SK-N-SH (cell line): ENCODE data around the gene IKZF4. TPM values are rescaled to one million over a fixed set of nuclear protein-coding genes. Genes with fewer than 3 reads are reported as not detected.

Source experiments
- CTCF ChIA-PET: fragments of 300-600, 350-600 bp; formaldehyde crosslinking; extraction: SDS; loops from one replicate; lab custom pipeline; 2021; lab: Yijun Ruan, JAX
- POLR2A ChIA-PET: fragments of 350-600 bp; sonication (Branson Sonifier 250); formaldehyde crosslinking; extraction: SDS; loops from one replicate; lab custom pipeline; 2020; ENCODE audit warnings: antibody characterized with exemption, inconsistent platforms; lab: Yijun Ruan, JAX
- DNase-seq: peaks from one replicate; pipeline ENCODE4 v3.0.0; 2012
- H2AFZ ChIP-seq: fragments of 200-600 bp; sonication (generic); 2 replicates; pipeline ENCODE4 v1.8.1; 2016; ENCODE audit warnings: antibody characterized with exemption, mild to moderate bottlenecking, low read depth
- H3F3A ChIP-seq: fragments of 200-600 bp; sonication (generic); replicated peaks from 2 replicates; pipeline ENCODE3; 2016; ENCODE audit warnings: antibody characterized with exemption, mild to moderate bottlenecking; ENCODE audit not compliant: insufficient read depth
- H3K27ac ChIP-seq, 2 experiments: fragments of 200-500 bp in 1 of 2; fragments of 200-600 bp in 1 of 2; sonication (Bioruptor generic) in 1 of 2; sonication (generic), shearing (Covaris generic) in 1 of 2; 2 replicates each; pipeline versions ENCODE4 v1.5.1 to v1.6.1; 2014 to 2016; ENCODE audit warnings: low read depth in 2 of 2, inconsistent platforms in 1 of 2, low read length in 1 of 2, mild to moderate bottlenecking in 1 of 2, mixed read lengths in 1 of 2
- H3K27me3 ChIP-seq: fragments of 200-600 bp; sonication (generic), shearing (Covaris generic); 2 replicates; pipeline ENCODE4 v1.6.1; 2016; ENCODE audit warnings: mixed run types; ENCODE audit not compliant: insufficient read depth
- H3K36me3 ChIP-seq, 2 experiments: fragments of 200-500 bp in 1 of 2; fragments of 200-600 bp in 1 of 2; sonication (Bioruptor generic) in 1 of 2; sonication (generic) in 1 of 2; replicated peaks in 1 of 2; 2 replicates each; pipeline versions ENCODE3 to v1.5.1; 2014 to 2016; ENCODE audit warnings: low read length in 1 of 2, mild to moderate bottlenecking in 1 of 2; ENCODE audit not compliant: insufficient read depth in 2 of 2, control insufficient read depth in 1 of 2
- H3K4me1 ChIP-seq, 2 experiments: fragments of 200-500 bp in 1 of 2; fragments of 200-600 bp in 1 of 2; sonication (Bioruptor generic) in 1 of 2; sonication (generic), shearing (Covaris generic) in 1 of 2; 2 replicates each; pipeline versions ENCODE4 v1.5.1 to v1.6.1; 2014 to 2016; ENCODE audit warnings: low read depth in 1 of 2, low read length in 1 of 2, mixed run types in 1 of 2; ENCODE audit not compliant: insufficient read depth in 2 of 2, control insufficient read depth in 1 of 2
- H3K4me2 ChIP-seq: fragments of 200-600 bp; sonication (generic), shearing (Covaris generic); 2 replicates; pipeline ENCODE4 v1.6.1; 2017; ENCODE audit warnings: mixed run types
- H3K4me3 ChIP-seq, 2 experiments: fragments of 200-500 bp in 1 of 2; fragments of 200-600 bp in 1 of 2; sonication (Bioruptor generic) in 1 of 2; sonication (generic), shearing (Covaris generic) in 1 of 2; 2 replicates each; pipeline versions ENCODE4 v1.5.1 to v1.8.1; 2014 to 2016; ENCODE audit warnings: low read depth in 2 of 2, inconsistent platforms in 1 of 2, low read length in 1 of 2, mild to moderate bottlenecking in 1 of 2, mixed read lengths in 1 of 2, moderate library complexity in 1 of 2
- H3K79me2 ChIP-seq: fragments of 200-600 bp; sonication (generic); 2 replicates; pipeline ENCODE4 v1.8.1; 2017; ENCODE audit warnings: mild to moderate bottlenecking; ENCODE audit not compliant: insufficient read depth
- H3K9ac ChIP-seq: fragments of 200-600 bp; sonication (generic); 2 replicates; pipeline ENCODE4 v1.6.1; 2017; ENCODE audit warnings: mixed run types
- H3K9me2 ChIP-seq: fragments of 200-600 bp; sonication (generic); 2 replicates; pipeline ENCODE4 v1.6.1; 2017; ENCODE audit warnings: mixed run types
- H3K9me3 ChIP-seq: fragments of 200-600 bp; sonication (generic); 2 replicates; pipeline ENCODE4 v1.6.1; 2017; ENCODE audit warnings: mixed run types, mild to moderate bottlenecking, moderate library complexity
- H4K20me1 ChIP-seq: fragments of 200-600 bp; sonication (generic); 2 replicates; pipeline ENCODE4 v1.6.1; 2017; ENCODE audit warnings: mild to moderate bottlenecking, mixed run types; ENCODE audit not compliant: insufficient read depth
- CTCF ChIP-seq: fragments of 200-600 bp; sonication (generic); IDR thresholded peaks from 2 replicates; pipeline ENCODE4 v1.6.1; 2017; ENCODE audit warnings: antibody characterized with exemption, mild to moderate bottlenecking, moderate library complexity
- ELF1 ChIP-seq: IDR thresholded peaks from 2 replicates; pipeline ENCODE4 v1.4.0; 2012
- EP300 ChIP-seq, 2 experiments: IDR thresholded peaks; 2 replicates each; pipeline versions ENCODE4 v1.4.0 to v1.6.1; 2012; ENCODE audit warnings: borderline replicate concordance in 1 of 2, low read depth in 1 of 2, low read length in 1 of 2
- FOXJ3 ChIP-seq: sonication (generic); formaldehyde crosslinking; IDR thresholded peaks from 2 replicates; pipeline ENCODE4 v1.5.1; 2020; ENCODE audit warnings: mild to moderate bottlenecking, missing genetic modification reagents
- FOXM1 ChIP-seq: IDR thresholded peaks from 2 replicates; pipeline ENCODE4 v1.4.0; 2012; ENCODE audit warnings: low read depth, mild to moderate bottlenecking
- GABPA ChIP-seq: IDR thresholded peaks from 2 replicates; pipeline ENCODE4 v1.4.0; 2012; ENCODE audit warnings: low read depth, mild to moderate bottlenecking
- GATA2 ChIP-seq: sonication (generic); formaldehyde crosslinking; IDR thresholded peaks from 2 replicates; pipeline ENCODE4 v1.5.0; 2020; ENCODE audit warnings: mild to moderate bottlenecking, missing genetic modification reagents
- IRF3 ChIP-seq: fragments of 150-350 bp; IDR thresholded peaks from 2 replicates; pipeline ENCODE4 v1.6.1; 2016; ENCODE audit warnings: mild to moderate bottlenecking, low read depth, low read length
- MAX ChIP-seq: IDR thresholded peaks from 2 replicates; pipeline ENCODE4 v1.4.0; 2012; ENCODE audit warnings: low read depth
- MXI1 ChIP-seq: IDR thresholded peaks from 2 replicates; pipeline ENCODE4 v1.6.1; 2012; ENCODE audit warnings: mild to moderate bottlenecking, low read depth, low read length, improper control_type of control experiment
- RAD21 ChIP-seq: IDR thresholded peaks from 2 replicates; pipeline ENCODE4 v1.6.1; 2012; ENCODE audit warnings: mild to moderate bottlenecking, low read length
- RCOR1 ChIP-seq: fragments of 150-350 bp; IDR thresholded peaks from 2 replicates; pipeline ENCODE4 v1.6.1; 2017; ENCODE audit warnings: antibody characterized with exemption, low read length
- RXRA ChIP-seq: IDR thresholded peaks from 2 replicates; pipeline ENCODE4 v1.4.0; 2012; ENCODE audit warnings: low read depth, mild to moderate bottlenecking, borderline replicate concordance
- SIN3A ChIP-seq: IDR thresholded peaks from 2 replicates; pipeline ENCODE4 v1.6.1; 2012; ENCODE audit warnings: low read depth, mild to moderate bottlenecking, low read length, moderate library complexity, borderline replicate concordance
- SMC3 ChIP-seq: IDR thresholded peaks from 2 replicates; pipeline ENCODE4 v1.6.1; 2012; ENCODE audit warnings: low read depth, low read length, improper control_type of control experiment
- TCF12 ChIP-seq: IDR thresholded peaks from 2 replicates; pipeline ENCODE4 v1.4.0; 2012
- USF1 ChIP-seq: IDR thresholded peaks from 2 replicates; pipeline ENCODE4 v1.4.0; 2012; ENCODE audit warnings: low read depth, borderline replicate concordance
- USF2 ChIP-seq: fragments of 150-350 bp; IDR thresholded peaks from 2 replicates; pipeline ENCODE4 v1.6.1; 2017; ENCODE audit warnings: antibody characterized with exemption, low read length, low read depth, borderline replicate concordance
- YY1 ChIP-seq: IDR thresholded peaks from 2 replicates; pipeline ENCODE4 v1.4.0; 2012; ENCODE audit warnings: low read depth, mild to moderate bottlenecking
- WGBS: methylation state at CpG from one replicate; pipeline ENCODE4 v1.1.6; 2017; ENCODE audit warnings: low lambda C conversion rate; 5-methylcytosine and 5-hydroxymethylcytosine counted together
- polyA plus RNA-seq, 3 experiments: library from polyadenylated mRNA; depleted of rRNA; stranded (reverse); fragments of >200 nt; gene quantifications; 2 replicates each; pipeline ENCODE4 v1.2.3, GENCODE V29; 2012

Gene IKZF4
- polyA plus RNA-seq, 1 of the 3 experiments (the other 2 are of a cell fraction) = 3.9 TPM

- Histone ChIP-seq H2AFZ (no peak overlapping the region), H3K36me3 (no peaks in the 10 kb centered on the region), H3K4me3 (no peak overlapping the region), H4K20me1 (no peaks in the 10 kb centered on the region), H3K4me2 (no peak overlapping the region), H3K4me1 (peaks cover 0 to 6% of the 10 kb centered on the region in 2 experiments; a peak in 1 of 4 replicates), H3K9ac (no peak overlapping the region), H3K9me2 (no peaks in the 10 kb centered on the region), H3F3A (peaks cover 12% of the 10 kb centered on the region), H3K27me3 (no peaks in the 10 kb centered on the region), H3K79me2 (no peaks in the 10 kb centered on the region), H3K27ac (no peak overlapping the region), H3K9me3 (no peaks in the 10 kb centered on the region)
- no peak for DNase-seq
- POLR2A ChIA-PET = interaction anchor here (1.0 to 3.2 kb wide), 2 partner anchors 23 kb away, joined by 3 to 15 read pairs; partner anchors contain the start of gene PA2G4
- no peak for TF ChIP-seq FOXJ3 (CRISPR knock-in tag)
- no peak for TF ChIP-seq YY1
- WGBS = 83% methylated on average over 6 of the region's 6 CpGs
- CTCF ChIA-PET = interaction anchor here (0.6 to 3.4 kb wide), 8 partner anchors 8 to 142 kb away, joined by 3 to 13 read pairs (median 4); partner anchors contain the start of genes PA2G4 and ZC3H10
These were observed 60.8 kb downstream of the IKZF4 start for GRCh38 chr12:56081393-56082347.

DNA sequence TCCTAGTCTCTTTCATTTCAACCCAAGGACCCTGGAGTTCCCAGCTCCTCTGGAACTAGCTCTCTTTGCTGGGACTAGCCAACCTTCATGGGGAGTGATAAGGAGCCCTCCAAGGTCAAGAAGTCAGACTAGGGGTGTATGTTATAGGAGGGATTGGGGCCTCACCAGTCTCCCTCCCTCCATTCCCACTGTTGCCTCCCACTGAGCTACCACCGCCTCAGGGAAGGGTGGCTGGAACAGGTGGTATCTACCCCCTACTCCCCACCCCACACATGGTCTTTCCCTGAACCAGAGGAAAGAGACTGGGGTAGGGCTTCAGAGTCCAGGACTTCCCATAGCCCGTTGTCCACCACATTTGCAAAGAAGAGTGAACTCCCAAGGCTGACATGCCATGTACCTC lies 61.5 kb downstream of the IKZF4 start:
- H3K4me2 ChIP-seq = no peak overlapping the region
- H2AFZ ChIP-seq = no peak overlapping the region
- POLR2A ChIA-PET = interaction anchor here (1.0 kb wide), 1 partner anchor 22 kb away, joined by 3 read pairs; the partner anchor contains the start of gene PA2G4
- H3K9ac ChIP-seq = no peak overlapping the region
- no peaks in the 10 kb centered on the region for H3K9me3 ChIP-seq
- H3F3A ChIP-seq = peaks cover 12% of the 10 kb centered on the region
- DNase-seq = no peak
- CTCF ChIA-PET = no interaction called here
- H3K9me2 ChIP-seq = no peaks in the 10 kb centered on the region
- no peaks in the 10 kb centered on the region for H4K20me1 ChIP-seq
- peaks cover 0 to 6% of the 10 kb centered on the region in 2 experiments; a peak in 1 of 4 replicates for H3K4me1 ChIP-seq
- H3K4me3 ChIP-seq = no peak overlapping the region
- no peaks in the 10 kb centered on the region for H3K79me2 ChIP-seq
- no peak overlapping the region for H3K27ac ChIP-seq
- H3K27me3 ChIP-seq = no peaks in the 10 kb centered on the region
- H3K36me3 ChIP-seq = no peaks in the 10 kb centered on the region
- TF ChIP-seq EP300 (IDR thresholded peaks at IDR 0.05; ENCODE audit: borderline replicate concordance in 1 of 2, low read depth in 1 of 2, low read length in 1 of 2) = no peak
- no peak for TF ChIP-seq TCF12
- TF ChIP-seq GATA2 (CRISPR knock-in tag) = no peak
- TF ChIP-seq RAD21 = no peak
- no peak for TF ChIP-seq RCOR1
- TF ChIP-seq MXI1 = no peak
- no peak for TF ChIP-seq RXRA
- TF ChIP-seq MAX = no peak
- no peak for TF ChIP-seq SIN3A
- TF ChIP-seq ELF1 = no peak
- TF ChIP-seq FOXJ3 (CRISPR knock-in tag) = no peak
- TF ChIP-seq SMC3 = no peak
- no peak for TF ChIP-seq USF2
- TF ChIP-seq GABPA = no peak
- no peak for TF ChIP-seq CTCF
- TF ChIP-seq IRF3 = no peak
- no peak for TF ChIP-seq USF1
- TF ChIP-seq FOXM1 = no peak
- WGBS = 100% methylated on average over 1 of the region's 2 CpGs
